Stimulated activated CD8-positive, alpha-beta memory T cell treated with anti-CD3 and anti-CD28 coated beads, Interleukin-7, amount 100 ng/mL, for 24 hours (primary cell): ENCODE results near the gene KLF7.

Source experiments
- DNase-seq: peaks from one replicate; pipeline ENCODE4 v3.0.0-alpha.2; 2020; ENCODE audit warnings: low read depth

KLF7 gene

GRCh38 chr2:207091176-207091575 lies 74.6 kb downstream of the KLF7 start:
- DNase-seq: no peak

GRCh38 chr2:207090389-207090788 lies 75.4 kb downstream of the KLF7 start:
- DNase-seq: no peak

- no peak for DNase-seq
Measured at GRCh38 chr2:207088839-207089238, 76.9 kb downstream of the KLF7 start.

GRCh38 chr2:207088276-207088675 lies 77.5 kb downstream of the KLF7 start:
- DNase-seq: no peak

DNA sequence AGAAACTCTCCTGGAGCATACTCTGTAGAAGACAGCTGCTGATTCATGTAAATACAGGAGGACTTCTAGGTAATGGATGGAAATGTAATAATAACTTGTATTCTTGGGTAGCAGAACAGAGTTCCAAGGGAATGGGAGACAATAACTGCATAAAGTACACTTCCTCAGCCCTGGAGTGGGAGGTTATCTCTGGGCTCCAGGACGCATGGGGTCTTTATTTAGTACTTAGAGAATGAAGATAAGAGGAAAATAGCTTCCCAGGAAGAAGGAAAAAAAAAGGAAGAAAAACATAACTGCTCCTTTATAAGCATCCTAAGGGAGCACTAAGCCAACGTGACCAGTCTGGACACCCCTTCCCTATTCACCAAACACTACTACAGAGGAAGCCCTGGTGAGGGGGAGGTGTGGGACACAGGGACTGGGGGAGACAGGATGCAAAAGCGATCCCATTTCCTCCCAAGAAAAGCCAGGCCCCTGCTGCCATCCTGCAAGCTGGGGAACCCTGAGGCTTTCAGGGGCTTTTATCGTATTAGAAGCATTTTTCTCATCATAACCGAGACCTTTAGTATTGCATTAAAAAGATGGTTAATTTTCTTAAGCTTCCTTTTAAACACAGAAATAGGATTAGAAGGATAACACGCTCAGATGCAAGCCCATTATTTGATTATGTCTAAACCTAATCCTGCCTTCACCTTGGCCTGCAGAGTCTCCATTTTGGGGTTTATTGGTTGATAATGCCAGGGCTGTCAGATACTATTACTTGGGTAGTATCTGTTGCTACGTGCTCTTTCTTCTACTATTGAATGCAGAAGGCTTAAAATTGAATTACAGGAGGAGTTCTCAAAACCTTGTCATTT lies 78.5 kb downstream of the KLF7 start:
- no peak for DNase-seq

- no peak for DNase-seq
Measured at GRCh38 chr2:207086136-207086535, 79.6 kb downstream of the KLF7 start.

DNA sequence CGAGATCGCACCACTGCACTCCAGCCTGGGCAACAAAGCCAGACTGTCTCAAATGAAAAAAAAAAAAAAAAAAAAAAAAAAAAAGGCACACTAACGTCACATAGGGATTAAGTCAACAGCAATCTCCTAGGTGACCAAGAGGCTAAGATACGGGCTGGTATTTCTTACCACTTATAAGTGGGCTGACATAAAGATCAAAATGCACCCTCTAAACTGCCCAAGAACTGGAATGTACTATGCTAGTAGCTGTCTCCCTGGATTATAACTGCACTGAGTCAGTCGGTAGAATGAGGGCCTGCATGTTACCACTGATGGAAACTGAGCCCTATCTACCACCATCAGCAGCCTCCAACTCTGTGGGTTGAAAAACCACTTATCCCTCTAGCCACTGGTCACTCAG lies 80.6 kb downstream of the KLF7 start:
- DNase-seq: no peak

DNA sequence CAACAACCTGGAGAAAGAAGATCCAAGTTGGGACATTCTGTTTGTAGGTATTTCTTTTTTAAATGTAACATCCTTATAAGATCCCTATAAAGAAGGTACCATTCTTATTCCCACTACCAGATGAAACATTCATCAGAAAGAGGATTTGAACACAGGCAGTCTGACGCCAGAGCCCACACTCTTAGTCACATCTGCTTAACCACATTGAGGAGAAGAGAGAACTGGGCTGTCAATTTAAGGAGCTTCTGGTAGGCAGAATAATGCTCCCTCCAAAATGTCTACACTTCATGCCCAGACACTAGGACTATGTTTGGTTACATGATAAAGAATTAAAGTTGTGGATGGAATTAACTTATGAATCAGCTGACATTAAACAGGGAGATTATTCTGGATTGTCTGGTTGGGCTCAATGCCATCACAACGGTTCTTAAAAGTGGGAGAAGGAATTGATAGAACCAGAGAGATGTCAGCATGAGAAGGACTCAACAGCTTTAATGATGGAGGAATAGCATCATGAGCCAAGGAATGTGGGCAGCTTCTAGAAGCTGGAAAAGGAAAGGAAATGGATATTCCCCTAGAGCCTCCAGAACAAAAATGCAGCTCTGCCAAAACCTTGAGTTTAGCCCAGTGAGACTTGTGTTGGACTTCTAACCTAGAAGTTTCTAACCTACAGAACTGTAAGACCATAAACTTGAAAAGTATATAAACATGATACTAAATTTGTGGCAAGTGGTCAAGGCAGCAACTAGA lies 82.2 kb downstream of the KLF7 start:
- DNase-seq: no peak

- DNase-seq: no peak
Measured at GRCh38 chr2:207082619-207083018, 83.1 kb downstream of the KLF7 start.

- no peak for DNase-seq
Measured at GRCh38 chr2:207078186-207078798, 87.5 kb downstream of the KLF7 start.

DNA sequence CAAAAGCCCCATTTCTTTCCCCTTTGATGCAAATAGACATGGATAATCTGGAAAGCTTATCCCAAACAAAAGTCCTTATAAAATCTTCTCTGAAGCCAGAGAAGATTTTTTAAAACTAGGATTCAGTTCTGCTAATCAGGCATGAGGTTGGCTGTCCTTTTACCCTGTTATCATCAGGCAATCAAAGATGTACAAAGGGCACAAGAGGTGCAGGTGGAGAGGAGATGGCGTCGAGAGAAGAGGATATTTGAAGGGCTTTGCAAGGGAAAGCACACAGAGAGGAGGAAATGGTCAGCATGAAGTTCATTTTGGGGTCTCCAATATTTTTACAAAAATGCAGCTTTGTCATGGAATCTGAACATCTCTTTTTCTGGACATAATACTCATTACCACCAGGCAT lies 88.5 kb downstream of the KLF7 start:
- DNase-seq: no peak

- no peak for DNase-seq
Measured at GRCh38 chr2:207075456-207075855, 90.3 kb downstream of the KLF7 start.

- no peak for DNase-seq
Measured at GRCh38 chr2:207073801-207074678, 91.7 kb downstream of the KLF7 start.

GRCh38 chr2:207073412-207073800 lies 92.3 kb downstream of the KLF7 start:
- DNase-seq: no peak

- DNase-seq: no peak
Measured at GRCh38 chr2:207072571-207072970, 93.2 kb downstream of the KLF7 start.

- no peak for DNase-seq
Measured at GRCh38 chr2:207071820-207072219, 93.9 kb downstream of the KLF7 start.

DNA sequence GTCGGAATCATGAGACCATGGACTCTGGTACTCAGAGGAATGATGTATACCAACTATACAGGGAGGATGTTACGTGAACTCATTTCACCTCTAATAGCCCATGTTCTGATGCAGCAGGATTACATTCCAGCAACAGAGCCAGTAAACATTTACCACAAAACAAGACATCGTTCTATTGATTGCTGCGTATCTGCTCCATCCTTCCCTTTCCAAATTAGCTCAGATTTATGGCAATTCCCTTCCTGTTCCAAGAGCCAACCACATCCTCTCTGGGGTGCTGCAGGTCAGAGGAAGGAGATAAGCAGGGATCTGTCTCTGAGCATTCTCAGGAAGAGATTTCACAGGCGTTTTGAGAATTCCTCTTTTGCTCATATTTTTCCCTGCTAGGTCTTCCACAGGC lies 98.3 kb downstream of the KLF7 start:
- no peak for DNase-seq

DNA sequence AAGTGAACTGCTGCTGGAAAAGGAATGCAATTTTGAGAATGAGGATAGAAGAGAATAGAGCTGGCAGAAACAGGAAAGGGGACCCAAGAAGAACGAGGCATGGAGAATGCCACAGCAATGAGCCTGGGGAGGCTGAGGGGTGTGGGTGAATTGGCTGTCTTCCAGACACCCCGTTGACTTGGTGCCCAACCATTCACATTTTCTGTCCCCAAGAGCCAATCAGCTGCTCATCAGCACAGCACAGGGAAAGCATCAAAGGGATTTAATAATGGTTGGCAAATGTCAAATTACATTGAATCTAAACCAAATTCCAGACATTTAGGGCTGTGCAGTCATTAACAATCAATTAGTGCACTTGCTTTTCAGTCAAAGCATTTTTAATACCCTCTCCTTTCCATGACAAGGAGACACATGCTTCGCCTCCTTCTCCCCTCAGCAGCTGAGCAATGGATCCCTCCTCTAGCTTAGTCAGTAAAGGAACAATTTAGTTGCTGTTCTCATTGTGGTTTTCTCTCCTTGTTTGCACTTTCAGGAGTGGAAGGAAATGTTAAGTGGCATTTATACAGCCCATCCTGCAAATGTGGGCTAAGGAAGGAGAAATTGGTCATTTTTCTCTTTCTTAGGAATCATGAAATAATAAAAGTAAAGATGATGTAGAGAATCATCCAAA lies 98.8 kb downstream of the KLF7 start:
- DNase-seq: no peak

- no peak for DNase-seq
Measured at GRCh38 chr2:207066166-207066565, 99.6 kb downstream of the KLF7 start.

- no peak for DNase-seq
Measured at GRCh38 chr2:207064128-207064690, 101.5 kb downstream of the KLF7 start.

DNA sequence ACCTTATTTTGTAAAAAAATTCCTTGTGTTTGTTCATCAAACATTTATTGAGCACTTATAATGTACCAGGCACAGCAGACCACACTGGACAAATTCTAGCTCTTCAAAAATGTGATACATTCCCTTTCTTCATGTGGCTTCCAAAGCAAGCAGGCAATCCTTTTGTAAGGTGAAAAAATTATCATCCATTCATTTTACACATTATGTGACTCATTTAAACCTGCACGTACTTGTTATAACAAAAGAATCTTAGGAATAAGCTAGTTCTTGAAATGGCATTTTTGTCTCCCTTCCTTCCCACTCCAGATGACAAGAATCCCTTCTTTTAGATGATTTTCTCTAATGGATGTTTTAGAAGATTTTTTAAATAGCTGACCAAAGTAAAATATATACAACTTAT lies 104.6 kb downstream of the KLF7 start:
- DNase-seq: no peak
